ENCODE data around the gene XYLT2. TPM values are rescaled to one million over a fixed set of nuclear protein-coding genes. Genes with fewer than 3 reads are reported as not detected.

The XYLT2 gene
- total RNA-seq, 4 donors from 2014 or later: 27.6 to 32.3 (median 29.9) TPM

DNA sequence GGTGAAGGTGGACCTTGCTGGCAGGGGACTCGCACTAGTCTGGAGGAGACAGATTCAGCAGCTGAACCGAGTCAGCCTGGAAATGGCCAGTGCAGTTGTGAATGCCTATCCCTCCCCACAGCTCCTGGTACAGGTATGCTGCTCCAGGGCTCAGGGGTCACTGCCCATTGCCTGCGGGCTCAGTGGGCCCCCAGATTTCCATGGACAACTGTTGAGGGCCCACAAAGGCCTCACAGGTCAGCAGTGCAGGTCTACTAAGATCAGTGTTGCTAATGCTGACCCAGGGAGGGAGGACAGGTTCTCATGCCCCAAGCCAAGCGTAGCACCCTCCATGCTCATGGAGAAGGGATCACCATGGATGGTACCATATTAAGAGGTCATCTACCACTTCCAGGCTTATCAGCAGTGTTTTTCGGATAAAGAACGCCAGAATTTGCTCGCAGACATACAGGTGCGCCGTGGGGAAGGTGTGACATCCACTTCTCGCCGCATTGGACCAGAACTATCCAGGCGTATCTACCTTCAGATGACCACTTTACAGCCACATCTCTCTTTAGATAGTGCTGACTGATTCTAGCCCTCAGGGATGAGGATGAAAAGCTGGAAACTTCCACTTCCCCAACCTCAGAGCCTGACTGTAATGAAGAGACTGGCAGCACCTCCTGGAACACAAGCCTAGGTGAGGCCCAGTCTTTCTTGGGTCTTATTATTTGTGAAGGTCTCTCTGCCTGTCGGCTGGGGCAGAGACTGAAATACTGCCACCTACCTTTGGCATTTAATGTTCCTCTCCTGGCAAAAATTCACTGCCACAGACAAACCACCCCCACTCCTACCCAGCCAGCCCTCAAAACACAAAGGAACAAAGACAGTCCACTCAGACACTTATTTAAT is 34.7 kb downstream of the XYLT2 start:
- Histone ChIP-seq H3K4me1 (peaks cover 0 to 5% (median 0%) of the 10 kb centered on the region in 4 donors), H3K36me3 (peaks cover 0 to 55% (median 31%) of the 10 kb centered on the region in 3 donors), H3K9me3 (no peaks in the 10 kb centered on the region), H3K27ac (no peak overlapping the region), H3K4me3 (no peak overlapping the region), H3K27me3 (no peaks in the 10 kb centered on the region)
- WGBS, 2 donors: 82 to 91% methylated on average over 11 to 13 of the region's 13 CpGs
- DNase-seq (ENCODE audit: low spot score in 2 of 2): no peak
- TF ChIP-seq, protein P1, sequence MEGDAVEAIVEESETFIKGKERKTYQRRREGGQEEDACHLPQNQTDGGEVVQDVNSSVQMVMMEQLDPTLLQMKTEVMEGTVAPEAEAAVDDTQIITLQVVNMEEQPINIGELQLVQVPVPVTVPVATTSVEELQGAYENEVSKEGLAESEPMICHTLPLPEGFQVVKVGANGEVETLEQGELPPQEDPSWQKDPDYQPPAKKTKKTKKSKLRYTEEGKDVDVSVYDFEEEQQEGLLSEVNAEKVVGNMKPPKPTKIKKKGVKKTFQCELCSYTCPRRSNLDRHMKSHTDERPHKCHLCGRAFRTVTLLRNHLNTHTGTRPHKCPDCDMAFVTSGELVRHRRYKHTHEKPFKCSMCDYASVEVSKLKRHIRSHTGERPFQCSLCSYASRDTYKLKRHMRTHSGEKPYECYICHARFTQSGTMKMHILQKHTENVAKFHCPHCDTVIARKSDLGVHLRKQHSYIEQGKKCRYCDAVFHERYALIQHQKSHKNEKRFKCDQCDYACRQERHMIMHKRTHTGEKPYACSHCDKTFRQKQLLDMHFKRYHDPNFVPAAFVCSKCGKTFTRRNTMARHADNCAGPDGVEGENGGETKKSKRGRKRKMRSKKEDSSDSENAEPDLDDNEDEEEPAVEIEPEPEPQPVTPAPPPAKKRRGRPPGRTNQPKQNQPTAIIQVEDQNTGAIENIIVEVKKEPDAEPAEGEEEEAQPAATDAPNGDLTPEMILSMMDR (IDR thresholded peaks at IDR 0.05): no peak
- TF ChIP-seq POLR2A (IDR thresholded peaks at IDR 0.05): no peak
- no peak for TF ChIP-seq EP300 (IDR thresholded peaks at IDR 0.05)

DNA sequence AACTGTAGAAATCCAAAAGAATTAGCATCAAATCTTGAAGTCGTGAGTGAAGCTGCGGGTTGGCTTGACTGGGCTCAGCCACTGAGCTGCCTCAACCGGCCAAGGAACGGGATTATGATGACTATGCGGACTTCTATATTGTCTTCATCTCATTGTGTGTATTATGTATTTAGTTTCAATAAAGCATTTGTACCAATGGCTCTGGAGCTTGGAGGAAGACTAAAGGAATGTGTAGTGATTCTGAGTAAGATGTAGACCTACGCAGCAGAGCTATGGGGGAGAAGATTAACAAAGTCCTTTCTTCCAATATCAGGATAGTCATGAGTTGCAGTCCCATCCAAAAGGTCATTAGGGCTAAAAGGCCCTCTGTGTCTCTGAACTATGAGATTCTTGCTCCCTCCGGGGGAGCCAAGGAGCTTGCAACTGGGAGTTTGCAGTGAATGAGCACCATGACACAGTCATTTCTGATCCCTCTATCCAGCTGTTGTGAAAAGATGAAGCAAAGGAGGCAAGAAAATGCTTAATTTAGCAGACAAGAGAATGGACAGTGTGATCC is 35.4 kb downstream of the XYLT2 start:
- Histone ChIP-seq H3K27ac (no peak overlapping the region), H3K4me1 (peaks cover 0 to 5% (median 0%) of the 10 kb centered on the region in 4 donors), H3K4me3 (no peak overlapping the region), H3K36me3 (peaks cover 0 to 62% (median 38%) of the 10 kb centered on the region in 3 donors), H3K9me3 (no peaks in the 10 kb centered on the region), H3K27me3 (no peaks in the 10 kb centered on the region)
- no peak for DNase-seq (ENCODE audit: low spot score in 2 of 2)
- WGBS, 2 donors: 67 to 72% methylated on average over 7 of the region's 7 CpGs
- no peak for TF ChIP-seq POLR2A (IDR thresholded peaks at IDR 0.05)
- no peak for TF ChIP-seq EP300 (IDR thresholded peaks at IDR 0.05)
- TF ChIP-seq, protein P1 (IDR thresholded peaks at IDR 0.05): no peak

DNA sequence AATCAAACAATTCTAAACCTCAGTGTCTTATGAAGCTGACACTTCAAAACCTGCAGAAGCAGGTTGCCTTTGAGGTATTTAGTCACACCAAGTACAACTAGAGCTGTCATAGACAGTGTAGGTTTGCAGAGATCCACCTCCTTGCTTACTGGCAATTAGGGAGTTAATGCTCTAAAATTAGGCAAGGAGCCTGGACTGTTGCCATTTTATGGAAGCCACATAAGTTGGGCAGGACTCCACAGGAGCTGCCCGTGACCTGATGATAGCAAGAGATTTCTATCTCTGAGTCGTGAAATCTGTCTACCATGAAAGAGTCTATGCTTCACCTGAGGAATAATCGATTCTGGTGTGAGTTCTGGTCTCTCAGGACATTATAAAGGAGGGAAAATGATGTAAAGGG is 36.0 kb downstream of the XYLT2 start:
- no peak for DNase-seq (ENCODE audit: low spot score in 2 of 2)
- Histone ChIP-seq H3K36me3 (peaks cover 0 to 68% (median 40%) of the 10 kb centered on the region in 3 donors), H3K9me3 (no peaks in the 10 kb centered on the region), H3K4me1 (peaks cover 0 to 5% (median 0%) of the 10 kb centered on the region in 4 donors), H3K4me3 (no peak overlapping the region), H3K27me3 (no peaks in the 10 kb centered on the region), H3K27ac (no peak overlapping the region)
- 47 to 57% methylated on average over 3 of the region's 3 CpGs for WGBS, 2 donors
- TF ChIP-seq POLR2A (IDR thresholded peaks at IDR 0.05) (no peak), EP300 (IDR thresholded peaks at IDR 0.05) (no peak)

DNA sequence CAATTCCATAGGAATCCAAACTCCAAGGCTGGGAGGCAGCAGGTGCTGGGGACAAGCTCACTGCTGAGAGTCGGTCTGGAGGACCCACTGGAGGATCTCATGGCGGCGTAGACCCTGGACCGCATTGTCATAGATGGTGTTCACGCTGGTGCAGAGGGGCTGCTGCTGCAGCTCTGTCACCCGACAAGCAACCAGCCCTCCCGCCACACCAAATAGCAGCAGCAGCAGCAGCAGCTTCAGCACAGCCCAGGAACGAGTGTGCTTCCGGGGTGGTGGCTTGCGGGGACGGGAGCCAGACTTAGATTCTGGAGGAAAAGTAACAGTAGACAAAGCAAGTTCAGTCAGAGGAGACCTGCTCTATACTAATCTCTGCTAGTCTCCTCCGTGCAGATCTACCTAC is 37.0 kb downstream of the XYLT2 start:
- Histone ChIP-seq H3K4me3 (no peak overlapping the region), H3K36me3 (peaks cover 0 to 78% (median 46%) of the 10 kb centered on the region in 3 donors), H3K9me3 (no peaks in the 10 kb centered on the region), H3K27me3 (no peaks in the 10 kb centered on the region), H3K27ac (no peak overlapping the region), H3K4me1 (peaks cover 0 to 5% (median 0%) of the 10 kb centered on the region in 4 donors)
- DNase-seq (ENCODE audit: low spot score in 2 of 2): no peak
- WGBS, 2 donors: 90% methylated on average over 12 of the region's 12 CpGs
- TF ChIP-seq, protein P1 (IDR thresholded peaks at IDR 0.05): no peak
- TF ChIP-seq POLR2A (IDR thresholded peaks at IDR 0.05) (no peak), EP300 (IDR thresholded peaks at IDR 0.05) (no peak)

DNA sequence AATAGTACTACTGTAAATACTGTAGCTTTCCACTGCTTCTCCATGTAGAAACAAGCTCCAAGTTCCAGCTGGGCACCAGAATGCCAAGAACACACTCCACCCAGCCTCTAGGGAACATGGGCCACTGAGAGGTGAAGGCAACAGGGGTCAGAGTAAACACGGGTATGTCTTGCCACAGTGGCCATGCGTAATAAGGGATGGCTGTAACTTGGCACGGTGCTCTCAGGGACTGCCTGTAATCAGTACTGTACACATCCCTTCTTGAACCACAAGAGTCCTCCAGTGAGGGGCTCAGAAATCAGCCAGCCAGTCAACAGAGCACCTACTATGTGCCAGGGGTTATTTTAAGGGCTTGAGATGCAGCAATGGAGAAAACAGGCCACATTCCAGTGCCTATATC is 40.6 kb downstream of the XYLT2 start:
- Histone ChIP-seq H3K27ac (no peak overlapping the region), H3K27me3 (no peaks in the 10 kb centered on the region), H3K36me3 (peaks cover 0 to 100% (median 74%) of the 10 kb centered on the region in 3 donors), H3K4me3 (no peak overlapping the region), H3K4me1 (peaks cover 0 to 5% (median 0%) of the 10 kb centered on the region in 4 donors), H3K9me3 (no peaks in the 10 kb centered on the region)
- TF ChIP-seq POLR2A (IDR thresholded peaks at IDR 0.05) (no peak), EP300 (IDR thresholded peaks at IDR 0.05) (no peak)
- TF ChIP-seq, protein P1 (IDR thresholded peaks at IDR 0.05): no peak
- 38 to 70% methylated on average over 2 to 3 of the region's 3 CpGs for WGBS, 2 donors
- no peak for DNase-seq (ENCODE audit: low spot score in 2 of 2)

Measured in tibial nerve (tissue), 4 donors.